Stimulated activated CD4-positive, alpha-beta T cell treated with anti-CD3 and anti-CD28 coated beads, Interleukin-12 subunit alpha, Interleukin-12 subunit beta, amount 100 ng/mL, for 48 hours (primary cell): Measurements from ENCODE around the gene NKAPL.
"Not testable (repeated sequence)": the region's sequence is repeated elsewhere in the genome, so short reads cannot be mapped to it uniquely, and the experiment has no call there.

Experiments used
- DNase-seq, 3 donors: peaks; one replicate each; pipeline ENCODE4 v3.0.0-alpha.2; 2020; ENCODE audit warnings: low read depth in 2 of 3, low spot score in 1 of 3

The NKAPL gene

DNA sequence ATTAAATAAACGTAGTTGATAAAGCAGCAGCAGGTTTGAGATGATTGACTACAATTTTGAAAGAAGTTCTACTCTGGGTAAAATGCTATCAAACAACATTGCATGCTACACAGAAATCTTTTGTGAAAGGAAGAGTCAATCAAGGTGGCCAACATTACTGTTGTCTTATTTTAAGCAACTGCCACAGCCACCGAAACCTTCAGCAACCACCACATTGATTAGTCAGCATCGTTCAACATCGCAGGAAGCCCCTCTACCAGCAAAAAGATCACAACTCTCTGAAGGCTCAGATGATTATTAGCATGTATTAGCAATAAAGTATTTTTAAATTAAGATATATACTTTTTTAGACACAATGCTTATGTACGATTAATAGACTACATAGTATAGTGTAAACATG, 36.2 kb downstream of the NKAPL start:
- no peak for DNase-seq

DNA sequence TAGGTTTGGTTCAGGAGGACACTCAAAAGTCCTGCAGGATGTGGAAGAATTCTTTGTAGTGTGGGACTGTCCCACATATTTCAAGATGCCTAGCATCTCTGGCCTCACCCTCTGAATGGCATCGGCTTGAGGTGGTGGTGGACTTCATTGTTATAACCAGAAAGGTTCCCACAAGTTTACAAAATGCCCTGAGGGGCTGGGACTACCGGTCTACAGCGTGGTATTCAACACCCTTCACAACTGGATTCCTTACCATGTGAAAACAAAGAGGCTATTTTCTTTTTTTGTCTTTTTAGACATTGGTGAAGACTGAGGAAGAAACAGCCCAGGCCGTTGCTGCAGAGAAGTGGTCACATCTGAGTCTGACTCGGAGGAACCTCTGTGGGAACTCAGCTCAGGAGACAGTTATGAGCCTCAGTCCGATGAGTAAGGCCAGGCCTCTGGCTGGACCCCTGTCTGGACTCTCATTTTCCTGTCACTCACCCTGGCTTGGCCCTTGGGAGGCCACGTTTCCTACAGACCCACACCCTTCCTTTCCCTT, 37.5 kb downstream of the NKAPL start:
- no peak for DNase-seq

DNA sequence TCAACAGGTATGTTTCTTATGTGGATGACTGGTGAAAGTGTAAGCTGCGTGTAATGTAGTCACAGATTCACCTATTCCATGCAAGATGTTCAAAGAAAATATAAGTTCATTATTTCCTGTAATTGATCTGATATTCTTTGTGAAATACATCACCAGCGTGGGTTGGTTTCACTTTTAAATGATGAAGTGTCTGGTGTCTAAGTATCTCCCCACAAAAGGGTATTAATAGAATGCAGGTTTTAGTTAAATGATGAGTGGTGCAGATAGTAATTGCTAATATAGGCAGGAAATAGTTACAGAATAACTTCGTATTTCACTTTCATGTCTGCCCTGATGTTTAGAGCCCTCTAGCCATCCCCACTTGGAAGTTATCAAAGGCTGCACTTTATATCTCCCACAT, 44.5 kb downstream of the NKAPL start:
- no peak for DNase-seq

- not testable (repeated sequence) for DNase-seq
Measured at GRCh38 chr6:28306363-28306762, 47.3 kb downstream of the NKAPL start.
